ENCODE results near the gene RELCH.
A peak's percentile ranks its signal among the peaks of the same experiment; 100 is the strongest.

The RELCH gene

GRCh38 chr18:62328586-62329525, 141.8 kb downstream of the RELCH start:
- H3K4me3 ChIP-seq (ENCODE audit: low read depth, low read length): no peak overlapping the region
- DNase-seq (ENCODE audit: low read depth): no peak
- no peak for TF ChIP-seq CTCF (conservative IDR thresholded peaks at IDR 0.05; ENCODE audit: low read depth, low read length)

GRCh38 chr18:62329691-62330454, 142.8 kb downstream of the RELCH start:
- peak; percentile 47 for DNase-seq (ENCODE audit: low read depth)
- no peak overlapping the region for H3K4me3 ChIP-seq (ENCODE audit: low read depth, low read length)
- no peak for TF ChIP-seq CTCF (conservative IDR thresholded peaks at IDR 0.05; ENCODE audit: low read depth, low read length)

- TF ChIP-seq CTCF (conservative IDR thresholded peaks at IDR 0.05; ENCODE audit: low read depth, low read length): no peak
- H3K4me3 ChIP-seq (ENCODE audit: low read depth, low read length): no peak overlapping the region
- DNase-seq (ENCODE audit: low read depth): no peak
Measured at GRCh38 chr18:62330650-62331049, 143.6 kb downstream of the RELCH start.

- peak; percentile 65 for DNase-seq (ENCODE audit: low read depth)
- TF ChIP-seq CTCF (conservative IDR thresholded peaks at IDR 0.05; ENCODE audit: low read depth, low read length): no peak
- no peak overlapping the region for H3K4me3 ChIP-seq (ENCODE audit: low read depth, low read length)
Measured at GRCh38 chr18:62331581-62332356, 144.7 kb downstream of the RELCH start.

- no peak for DNase-seq (ENCODE audit: low read depth)
- TF ChIP-seq CTCF (conservative IDR thresholded peaks at IDR 0.05; ENCODE audit: low read depth, low read length): no peak
- no peak overlapping the region for H3K4me3 ChIP-seq (ENCODE audit: low read depth, low read length)
Measured at GRCh38 chr18:62332431-62332830, 145.4 kb downstream of the RELCH start.

GRCh38 chr18:62332964-62333695, 146.1 kb downstream of the RELCH start:
- TF ChIP-seq CTCF (conservative IDR thresholded peaks at IDR 0.05; ENCODE audit: low read depth, low read length): no peak
- no peak overlapping the region for H3K4me3 ChIP-seq (ENCODE audit: low read depth, low read length)
- DNase-seq (ENCODE audit: low read depth): no peak
